ENCODE measurements around the gene SEMA4A.

- TF ChIP-seq CTCF (IDR thresholded peaks at IDR 0.05) = no peak
- TF ChIP-seq POLR2A (IDR thresholded peaks at IDR 0.05) = no peak
These were observed 33.7 kb upstream of the SEMA4A start for GRCh38 chr1:156119503-156120209.

Data from body of pancreas (tissue), 4 donors.